Urinary bladder (tissue), 4 donors: Measurements from ENCODE around the gene PGAM2. TPM values are rescaled to one million over a fixed set of nuclear protein-coding genes. Genes with fewer than 3 reads are reported as not detected.
A peak's percentile ranks its signal among the peaks of the same experiment; 100 is the strongest.

ENCODE experiments used
- DNase-seq: peaks from one replicate; pipeline ENCODE4 v3.0.0-alpha.2; 2015; ENCODE audit errors: extremely low spot score
- H3K27ac ChIP-seq: one replicate; pipeline ENCODE4 v1.5.1; 2013; ENCODE audit warnings: low read depth, mild to moderate bottlenecking, moderate library complexity
- H3K36me3 ChIP-seq: one replicate; pipeline ENCODE4 v1.6.1; 2013; ENCODE audit warnings: mild to moderate bottlenecking, moderate library complexity; ENCODE audit not compliant: insufficient read depth
- H3K4me1 ChIP-seq: one replicate; pipeline ENCODE4 v1.6.1; 2013; ENCODE audit warnings: mild to moderate bottlenecking, moderate library complexity; ENCODE audit not compliant: insufficient read depth
- H3K4me3 ChIP-seq: one replicate; pipeline ENCODE4 v1.5.1; 2013; ENCODE audit warnings: low read depth, low read length
- WGBS: extraction: QIAGEN DNeasy Blood & Tissue Kit; methylation state at CpG from one replicate; pipeline ENCODE4 v1.1.7; 2013; 5-methylcytosine and 5-hydroxymethylcytosine counted together
- polyA plus RNA-seq: library from polyadenylated mRNA; stranded (reverse); fragments of 200-250 nt; gene quantifications from one replicate; pipeline ENCODE4 v1.2.3, GENCODE V29; 2013
- total RNA-seq: library from RNA; depleted of rRNA; stranded (reverse); fragments of >200 nt; gene quantifications from one replicate; pipeline ENCODE4 v1.2.3, GENCODE V29; 2014
- donor health status: healthy with polysubstance abuse.
- donor health status: healthy.

Gene PGAM2
- total and polyA plus RNA-seq, 2 donors, result 0.71 to 3.1 TPM

DNA sequence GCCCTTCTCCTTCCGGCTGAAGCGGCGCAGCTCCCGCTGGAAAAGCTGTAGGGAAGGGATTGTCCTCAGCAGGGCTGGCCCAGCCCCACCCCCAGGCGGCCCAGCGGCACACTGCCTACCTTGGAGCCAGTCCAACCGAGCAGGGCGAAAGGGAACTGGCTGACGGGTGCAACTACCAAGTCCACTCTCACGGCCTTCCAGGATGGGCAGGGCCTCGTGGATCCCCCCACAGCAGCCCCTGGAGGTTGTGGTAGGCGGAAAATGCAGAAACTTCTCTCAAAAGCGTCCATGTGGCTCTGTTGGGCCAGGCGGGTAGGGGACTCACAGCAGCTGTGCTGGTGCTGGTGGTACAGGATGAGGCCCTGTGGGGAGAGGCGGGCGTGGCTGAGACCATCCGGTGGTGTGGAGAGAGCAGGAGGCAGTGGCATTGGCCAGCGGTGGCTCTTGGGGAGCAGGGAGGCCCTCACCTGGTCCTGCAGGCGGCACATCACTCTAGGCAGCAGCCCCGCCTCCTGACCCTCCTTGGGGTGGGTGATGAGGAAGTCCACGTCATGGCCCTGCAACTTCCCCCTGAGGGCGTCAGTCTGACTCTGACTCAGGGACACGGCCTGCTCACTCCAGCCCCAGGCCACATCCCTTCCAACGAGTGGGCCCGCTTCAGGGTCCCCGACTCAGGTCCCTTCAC is 8.4 kb upstream of the PGAM2 start:
- H3K4me3 ChIP-seq, result no peak overlapping the region
- H3K36me3 ChIP-seq, result no peaks in the 10 kb centered on the region
- H3K4me1 ChIP-seq, result no peaks in the 10 kb centered on the region
- peak overlapping the region; percentile 11 for H3K27ac ChIP-seq
- 68% methylated on average over 26 of the region's 26 CpGs for WGBS
- DNase-seq, result no peak

DNA sequence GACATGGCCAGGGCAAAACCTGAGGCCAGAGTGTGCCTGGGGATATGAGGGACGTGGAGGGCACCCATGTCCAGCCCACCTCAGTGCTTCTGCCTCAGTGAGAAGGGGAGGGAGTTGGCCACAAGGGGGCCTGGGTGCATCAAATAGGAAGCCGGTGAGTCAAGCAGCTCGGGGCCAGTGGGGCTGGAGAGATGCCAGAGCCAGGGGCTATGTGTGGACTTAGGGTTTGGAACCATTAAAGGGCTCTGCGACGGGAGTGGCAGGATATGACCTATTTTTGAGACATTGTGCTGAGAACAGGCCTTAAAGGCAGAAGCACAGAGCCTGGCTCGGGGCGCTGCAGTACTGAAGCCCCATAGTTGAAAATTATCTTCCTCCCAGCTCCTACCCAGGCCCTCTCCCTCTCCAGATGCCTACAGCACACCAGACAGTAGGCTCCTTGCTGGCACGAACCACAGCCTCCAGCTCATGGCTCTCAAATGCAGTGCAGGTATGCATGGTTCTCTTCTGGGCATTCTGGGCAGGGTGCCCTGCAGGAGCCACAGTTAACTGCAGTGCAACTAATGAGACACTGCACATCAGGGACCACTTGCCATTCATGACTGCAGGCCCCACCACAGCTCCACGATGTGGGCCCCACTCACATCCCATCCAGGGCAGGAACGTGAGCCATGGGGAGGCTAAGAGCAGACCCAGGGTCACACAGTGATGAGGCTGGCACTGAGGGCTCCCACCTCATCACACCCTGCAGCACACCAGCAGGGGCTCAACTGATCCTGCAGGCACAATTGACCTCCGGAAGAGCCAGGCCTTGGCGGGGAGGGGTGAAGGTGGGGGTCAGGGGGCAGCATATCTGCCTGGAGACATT is 7.2 kb upstream of the PGAM2 start:
- no peaks in the 10 kb centered on the region for H3K4me1 ChIP-seq
- WGBS, result 43% methylated on average over 12 of the region's 12 CpGs
- no peak overlapping the region for H3K4me3 ChIP-seq
- H3K36me3 ChIP-seq, result no peaks in the 10 kb centered on the region
- H3K27ac ChIP-seq, result no peak overlapping the region
- DNase-seq, result no peak

DNA sequence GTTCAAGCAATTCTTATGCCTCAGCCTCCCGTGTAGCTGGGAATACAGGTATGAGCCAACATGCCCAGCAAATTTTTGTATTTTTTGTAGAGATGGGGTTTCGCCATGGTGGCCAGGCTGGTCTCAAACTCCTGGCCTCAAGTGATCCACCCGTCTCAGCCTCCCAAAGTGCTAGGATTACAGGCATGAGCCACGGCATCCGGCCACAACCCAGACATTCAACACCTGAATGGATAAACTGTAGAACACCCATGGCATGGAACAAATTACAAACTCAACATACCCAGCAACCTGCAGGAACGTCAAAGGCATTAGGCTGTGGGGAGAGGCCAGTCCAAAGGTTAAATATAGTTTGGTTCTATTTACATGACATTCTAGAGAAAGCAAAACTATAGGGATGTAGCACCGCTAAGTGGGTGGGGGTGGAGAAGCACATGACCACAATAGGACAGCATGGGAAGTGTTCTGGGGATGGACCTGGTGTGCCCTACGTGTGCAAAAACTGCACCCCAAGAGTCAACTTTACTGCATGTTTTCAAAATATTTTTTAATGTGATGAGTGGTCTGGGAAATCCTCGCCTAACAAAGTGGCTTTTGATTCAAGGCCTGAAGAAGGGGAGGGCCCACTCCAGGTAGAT is 6.5 kb upstream of the PGAM2 start:
- Histone ChIP-seq H3K36me3 (no peaks in the 10 kb centered on the region), H3K4me1 (no peaks in the 10 kb centered on the region), H3K27ac (no peak overlapping the region), H3K4me3 (no peak overlapping the region)
- WGBS, result 65% methylated on average over 9 of the region's 9 CpGs
- no peak for DNase-seq

DNA sequence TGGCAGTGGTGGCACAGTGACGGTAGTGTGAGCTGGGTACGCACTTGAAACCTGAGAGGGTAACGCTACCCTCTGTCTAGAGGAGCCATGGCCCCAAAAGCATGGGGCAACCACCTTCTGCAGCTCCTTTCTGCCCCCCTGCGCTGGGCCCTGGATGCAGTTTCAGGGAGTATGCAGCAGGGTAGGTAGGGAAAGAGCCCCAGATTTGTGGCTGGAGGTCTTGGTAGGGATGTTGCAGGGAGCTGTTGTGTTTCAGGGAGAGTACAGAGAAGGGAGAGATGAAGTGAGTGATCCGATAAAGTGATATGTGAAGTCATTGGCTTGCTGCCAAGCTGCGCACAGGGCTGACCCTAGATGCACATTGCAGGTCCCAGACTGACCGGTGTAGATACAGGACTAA is 2.7 kb upstream of the PGAM2 start:
- H3K4me3 ChIP-seq, result no peak overlapping the region
- H3K4me1 ChIP-seq, result no peaks in the 10 kb centered on the region
- 60% methylated on average over 7 of the region's 7 CpGs for WGBS
- H3K36me3 ChIP-seq, result no peaks in the 10 kb centered on the region
- DNase-seq, result no peak
- H3K27ac ChIP-seq, result no peak overlapping the region

DNA sequence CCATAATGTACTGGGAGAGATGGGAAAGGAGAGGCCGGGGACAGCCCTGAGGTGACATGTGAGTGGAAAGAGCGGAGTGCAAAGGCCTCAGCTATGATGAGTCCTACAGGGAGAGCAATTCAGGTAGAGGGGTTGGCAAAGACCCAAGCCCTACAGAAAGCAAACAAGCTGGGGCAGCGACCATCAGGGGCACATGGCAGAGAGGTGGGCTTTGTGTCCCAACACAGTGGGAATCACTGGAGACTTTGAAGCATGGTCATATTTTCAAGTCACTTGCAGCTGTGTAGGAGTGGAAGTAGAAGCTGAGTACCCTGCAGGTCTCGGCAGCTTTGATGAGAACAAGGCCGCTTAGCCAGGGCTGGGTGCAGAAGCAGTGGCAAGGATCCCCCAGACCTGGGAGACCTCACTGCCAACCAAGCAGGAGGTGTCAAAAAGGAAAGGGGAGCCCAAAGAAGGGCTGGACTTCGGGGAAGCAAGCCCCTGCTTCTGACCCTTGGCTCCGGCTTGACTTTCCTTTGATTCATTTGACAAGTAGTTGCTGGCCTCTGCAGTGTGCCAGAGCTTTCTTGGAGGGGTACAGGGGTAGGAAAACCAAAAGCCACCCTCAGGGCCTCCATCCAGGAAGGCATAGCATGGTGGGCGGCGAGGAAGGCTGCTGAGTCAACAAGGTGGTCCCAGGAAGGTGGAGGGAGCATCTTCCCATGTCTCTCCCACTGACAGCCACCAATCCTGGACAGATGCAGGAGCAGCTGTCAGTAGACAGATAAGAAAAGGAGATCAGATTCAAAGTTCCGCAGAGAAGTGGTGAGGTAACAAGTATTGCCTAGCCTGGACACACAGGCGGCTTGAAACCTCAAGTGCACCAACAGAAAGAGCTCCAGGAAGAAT is 1.9 kb upstream of the PGAM2 start:
- H3K4me3 ChIP-seq, result no peak overlapping the region
- DNase-seq, result no peak
- 86% methylated on average over 11 of the region's 11 CpGs for WGBS
- H3K4me1 ChIP-seq, result no peaks in the 10 kb centered on the region
- H3K36me3 ChIP-seq, result peaks cover under 1% of the 10 kb centered on the region
- no peak overlapping the region for H3K27ac ChIP-seq

DNA sequence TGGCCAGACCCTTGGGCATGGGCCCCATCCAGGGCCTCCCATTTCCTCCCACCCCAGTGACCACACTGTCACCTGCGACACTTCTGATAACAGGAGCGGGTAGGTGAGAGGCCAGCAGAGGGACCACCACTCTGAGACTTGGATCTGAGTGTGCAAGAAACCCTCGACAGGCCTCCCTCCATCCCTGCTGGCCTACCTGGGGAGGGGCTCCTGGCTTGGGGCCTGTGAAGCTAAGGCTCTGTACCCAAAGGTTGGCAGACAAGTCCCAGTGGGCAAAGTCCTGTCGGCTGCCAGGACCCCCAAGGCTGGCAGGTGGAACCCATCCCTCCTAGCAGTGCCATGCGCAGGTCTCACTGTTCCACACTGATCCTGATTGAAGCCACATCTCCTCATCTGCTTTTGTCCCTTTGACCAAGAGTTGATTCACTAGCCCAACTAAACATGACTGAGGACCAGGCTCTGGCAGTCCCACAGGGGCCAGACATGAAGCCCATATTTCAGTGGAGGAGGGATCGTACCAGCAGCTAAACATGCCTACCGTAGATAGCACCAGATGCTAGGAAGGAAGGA is 1.2 kb upstream of the PGAM2 start:
- Histone ChIP-seq H3K27ac (no peak overlapping the region), H3K4me3 (no peak overlapping the region), H3K4me1 (no peaks in the 10 kb centered on the region), H3K36me3 (peaks cover 2% of the 10 kb centered on the region)
- WGBS, result 74% methylated on average over 7 of the region's 7 CpGs
- DNase-seq, result no peak

DNA sequence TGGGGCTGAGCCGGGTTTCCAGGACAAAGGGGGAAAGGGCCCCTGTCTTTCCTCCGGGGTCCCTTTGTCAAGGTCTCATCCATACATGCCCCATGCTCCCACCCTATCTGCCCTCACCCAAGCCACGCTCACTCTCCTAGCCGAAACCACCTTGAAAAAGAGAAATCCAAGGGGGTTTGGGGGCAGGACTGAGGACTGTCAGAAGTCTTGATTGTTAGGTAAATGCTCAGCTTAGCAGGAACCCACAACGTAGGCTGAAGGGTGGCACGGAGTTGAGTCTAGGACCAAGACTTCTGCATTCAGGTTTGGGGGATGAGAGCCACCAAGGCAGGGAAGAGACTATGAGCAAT is 719 bp upstream of the PGAM2 start:
- H3K4me1 ChIP-seq, result no peaks in the 10 kb centered on the region

DNA sequence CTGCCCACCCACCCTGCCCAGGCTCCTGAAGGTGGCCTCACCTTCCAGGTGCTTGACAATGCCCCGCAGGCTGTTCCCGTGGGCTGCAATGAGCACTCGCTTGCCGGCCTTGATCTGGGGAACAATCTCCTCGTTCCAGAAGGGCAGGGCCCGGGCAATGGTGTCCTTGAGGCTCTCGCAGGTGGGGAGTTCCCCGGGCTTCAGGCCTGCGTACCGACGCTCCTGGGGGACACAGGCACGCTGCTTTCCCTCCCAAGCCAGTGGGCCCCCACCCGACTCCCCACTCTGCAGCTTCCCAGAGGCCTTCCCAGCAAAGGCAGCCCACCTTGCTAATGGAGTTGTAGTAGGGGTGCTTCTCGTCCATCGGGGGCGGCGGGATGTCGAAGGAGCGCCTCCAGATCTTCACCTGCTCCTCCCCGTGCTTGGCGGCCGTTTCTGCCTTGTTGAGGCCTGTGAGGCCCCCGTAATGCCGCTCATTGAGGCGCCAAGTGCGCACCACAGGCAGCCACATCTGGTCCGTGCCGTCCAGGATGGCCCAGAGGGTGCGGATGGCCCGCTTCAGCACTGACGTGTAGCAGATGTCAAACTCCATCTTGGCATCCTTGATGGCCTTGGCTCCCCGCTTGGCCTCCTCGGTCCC is 456 bp downstream of the PGAM2 start:
- Histone ChIP-seq H3K27ac (no peak overlapping the region), H3K36me3 (peaks cover 2% of the 10 kb centered on the region), H3K4me1 (no peaks in the 10 kb centered on the region), H3K4me3 (no peak overlapping the region)
- 41% methylated on average over 33 of the region's 33 CpGs for WGBS
- DNase-seq, result no peak

More for the DNA sequence above, 719 bp upstream of the PGAM2 start:
- H3K36me3 ChIP-seq, result peaks cover 2% of the 10 kb centered on the region
- no peak overlapping the region for H3K4me3 ChIP-seq
- DNase-seq, result no peak
- H3K27ac ChIP-seq, result no peak overlapping the region
- 36% methylated on average over 6 of the region's 6 CpGs for WGBS

DNA sequence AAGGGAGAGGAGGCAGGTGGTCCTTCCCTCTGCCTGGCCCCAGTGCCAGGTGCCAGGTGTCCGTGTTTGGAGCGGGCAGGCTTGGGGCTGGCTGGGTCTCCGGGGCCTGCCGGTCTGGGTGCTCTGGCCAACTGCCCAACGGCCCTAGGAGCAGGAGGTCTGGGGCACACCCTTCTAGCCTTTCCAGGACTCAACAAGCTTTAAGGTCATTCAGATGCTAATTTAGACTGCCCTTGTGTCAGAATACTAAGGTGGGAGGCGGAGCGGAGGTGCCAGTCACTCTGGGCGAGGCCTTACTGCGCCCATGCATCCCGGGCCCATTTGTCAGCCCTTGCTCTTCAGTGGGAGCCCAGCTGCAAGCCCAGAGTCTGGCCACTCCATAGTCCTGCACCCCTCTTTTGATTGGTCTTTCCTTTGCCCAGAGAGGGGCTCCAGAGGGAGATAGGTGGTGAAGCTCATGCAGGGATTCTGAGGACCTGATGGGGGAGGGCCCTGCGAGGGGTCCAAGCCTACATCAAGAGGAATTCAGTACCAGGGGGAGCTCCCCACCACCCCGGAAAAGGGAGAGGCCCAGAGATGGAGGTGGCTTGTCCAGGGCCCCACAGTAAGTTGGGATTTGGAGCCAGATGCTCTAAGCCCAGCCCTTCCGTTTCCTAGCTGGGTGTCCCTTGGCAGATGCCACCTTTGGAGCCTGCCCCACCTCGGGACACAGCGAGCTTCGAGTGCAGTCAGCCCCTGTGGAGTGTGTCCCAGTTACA is 1.3 kb downstream of the PGAM2 start:
- no peak for DNase-seq
- Histone ChIP-seq H3K4me3 (no peak overlapping the region), H3K27ac (no peak overlapping the region), H3K36me3 (peaks cover 2% of the 10 kb centered on the region), H3K4me1 (no peaks in the 10 kb centered on the region)
- WGBS, result 50% methylated on average over 16 of the region's 16 CpGs

DNA sequence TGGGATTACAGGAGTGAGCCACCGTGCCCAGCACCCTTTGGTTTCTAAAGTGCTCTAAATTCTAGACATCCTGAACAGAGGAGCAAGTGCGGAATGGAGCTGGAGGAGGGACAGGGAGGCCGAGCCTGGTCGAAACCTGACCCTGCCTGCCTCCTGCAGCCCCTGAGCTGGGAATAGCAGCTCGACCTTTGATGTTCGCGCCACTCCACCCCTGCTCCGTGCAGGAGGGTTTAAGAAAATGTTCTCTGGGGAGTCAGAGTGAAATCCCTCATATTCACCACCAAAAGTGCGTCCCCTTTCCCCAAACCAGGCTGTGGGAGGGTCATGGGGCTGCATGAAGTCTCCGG is 1.8 kb downstream of the PGAM2 start:
- no peak overlapping the region for H3K4me3 ChIP-seq
- WGBS, result 54% methylated on average over 10 of the region's 10 CpGs
- no peak overlapping the region for H3K27ac ChIP-seq
- peaks cover 2% of the 10 kb centered on the region for H3K36me3 ChIP-seq
- H3K4me1 ChIP-seq, result no peaks in the 10 kb centered on the region
- no peak for DNase-seq

DNA sequence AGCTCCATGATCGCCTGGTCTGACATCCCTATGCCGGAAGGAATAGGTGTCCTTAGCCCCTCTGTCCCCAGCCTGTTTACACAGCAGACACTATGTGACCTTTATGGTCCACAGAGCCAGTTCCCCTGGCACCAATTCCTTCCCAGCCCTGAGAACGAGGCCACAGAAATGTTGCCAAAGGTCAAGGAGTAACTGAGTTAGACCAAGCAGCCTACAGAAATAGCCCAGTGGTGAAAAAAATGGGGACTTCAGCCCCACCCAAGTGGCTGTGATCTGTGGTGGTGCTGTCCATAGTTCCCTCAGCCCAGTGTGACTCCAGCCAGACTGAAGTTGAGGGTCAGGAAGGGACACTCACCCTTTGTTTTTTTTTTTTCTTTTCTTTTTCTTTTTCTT is 2.5 kb downstream of the PGAM2 start:
- H3K36me3 ChIP-seq, result peaks cover 4% of the 10 kb centered on the region
- H3K27ac ChIP-seq, result no peak overlapping the region
- whole genome bisulfite sequencing, result 77% methylated on average over 3 of the region's 3 CpGs
- no peak overlapping the region for H3K4me3 ChIP-seq
- DNase-seq, result no peak
- H3K4me1 ChIP-seq, result no peaks in the 10 kb centered on the region

DNA sequence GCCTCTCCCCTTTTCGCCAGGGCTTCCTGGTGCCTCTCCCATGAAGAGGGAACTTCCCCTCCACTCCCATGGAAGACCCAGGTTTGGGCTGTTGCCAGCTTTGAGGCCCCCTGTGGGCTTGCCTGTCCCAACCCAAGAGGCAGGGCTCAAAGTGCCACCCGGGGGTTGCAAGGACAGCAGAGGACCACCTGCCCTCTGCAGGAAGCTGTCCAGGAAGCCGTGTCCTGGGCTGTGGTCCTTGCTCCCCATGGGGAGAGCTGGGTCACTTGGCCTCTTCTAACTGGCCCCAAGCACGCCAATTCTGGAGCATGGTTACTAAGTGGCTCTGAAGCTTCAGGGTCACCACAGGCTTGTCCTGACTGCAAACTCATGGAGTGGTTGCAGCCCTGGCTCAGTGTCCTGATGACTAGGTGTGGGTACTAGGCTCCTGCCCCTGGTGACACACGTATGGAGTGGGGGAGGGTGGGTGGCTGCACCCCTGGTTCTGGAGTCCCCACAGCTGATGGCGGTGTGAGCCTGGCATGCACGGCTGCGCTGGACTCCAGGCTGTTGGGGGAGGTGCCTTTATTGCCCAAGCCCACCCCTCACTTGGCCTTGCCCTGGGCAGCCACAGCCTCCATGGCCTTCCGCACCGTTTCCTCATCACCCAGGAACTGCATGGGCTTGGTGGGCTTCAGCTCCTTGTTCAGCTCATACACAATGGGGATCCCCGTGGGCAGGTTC is 3.0 kb downstream of the PGAM2 start:
- 84% methylated on average over 11 of the region's 11 CpGs for WGBS
- H3K4me1 ChIP-seq, result no peaks in the 10 kb centered on the region
- H3K36me3 ChIP-seq, result peaks cover 6% of the 10 kb centered on the region
- no peak for DNase-seq
- no peak overlapping the region for H3K27ac ChIP-seq
- H3K4me3 ChIP-seq, result no peak overlapping the region
